GM12865 (cell line): ENCODE results near the gene AGAP3.

Experiments used
- DNase-seq: peaks from one replicate; pipeline ENCODE4 v3.0.0; 2010; ENCODE audit warnings: low read depth
- H3K4me3 ChIP-seq: 2 replicates; pipeline ENCODE4 v1.5.1; 2011; ENCODE audit warnings: mild to moderate bottlenecking, low read depth, low read length, control low read depth
- CTCF ChIP-seq: IDR thresholded peaks from 2 replicates; pipeline ENCODE4 v1.5.1; 2011; ENCODE audit warnings: low read length, control low read depth, low read depth, inconsistent platforms; ENCODE audit not compliant: insufficient read depth; ENCODE audit errors: missing control alignments

The AGAP3 gene

GRCh38 chr7:151068069-151068773 is 18.1 kb upstream of the AGAP3 start:
- H3K4me3 ChIP-seq: no peak overlapping the region
- no peak for DNase-seq
- no peak for TF ChIP-seq CTCF

- H3K4me3 ChIP-seq: no peak overlapping the region
- DNase-seq: no peak
- no peak for TF ChIP-seq CTCF
These were observed 16.3 kb upstream of the AGAP3 start for GRCh38 chr7:151069841-151070573.

GRCh38 chr7:151070574-151070960 is 15.7 kb upstream of the AGAP3 start:
- no peak for DNase-seq
- no peak overlapping the region for H3K4me3 ChIP-seq
- TF ChIP-seq CTCF: no peak

GRCh38 chr7:151071032-151071866 is 15.0 kb upstream of the AGAP3 start:
- H3K4me3 ChIP-seq: no peak overlapping the region
- TF ChIP-seq CTCF: no peak
- DNase-seq: no peak

- TF ChIP-seq CTCF: no peak
- H3K4me3 ChIP-seq: no peak overlapping the region
- DNase-seq: no peak
These were observed 12.3 kb upstream of the AGAP3 start for GRCh38 chr7:151073990-151074389.

- no peak for DNase-seq
- no peak overlapping the region for H3K4me3 ChIP-seq
- TF ChIP-seq CTCF: no peak
These were observed 11.2 kb upstream of the AGAP3 start for GRCh38 chr7:151074817-151075661.
